HG03095 (cell line): ENCODE results near the gene INPP5A.
"Not testable (repeated sequence)": the region's sequence is repeated elsewhere in the genome, so short reads cannot be mapped to it uniquely, and the experiment has no call there.

Experiments used
- ATAC-seq: cut with Tn5 transposase; IDR thresholded peaks from one replicate; pipeline ENCODE4 v1.9.1; 2021; ENCODE audit warnings: moderate library complexity; ENCODE audit not compliant: unreplicated experiment

Gene INPP5A

GRCh38 chr10:132700156-132701098, 162.8 kb downstream of the INPP5A start:
- no peak for ATAC-seq

DNA sequence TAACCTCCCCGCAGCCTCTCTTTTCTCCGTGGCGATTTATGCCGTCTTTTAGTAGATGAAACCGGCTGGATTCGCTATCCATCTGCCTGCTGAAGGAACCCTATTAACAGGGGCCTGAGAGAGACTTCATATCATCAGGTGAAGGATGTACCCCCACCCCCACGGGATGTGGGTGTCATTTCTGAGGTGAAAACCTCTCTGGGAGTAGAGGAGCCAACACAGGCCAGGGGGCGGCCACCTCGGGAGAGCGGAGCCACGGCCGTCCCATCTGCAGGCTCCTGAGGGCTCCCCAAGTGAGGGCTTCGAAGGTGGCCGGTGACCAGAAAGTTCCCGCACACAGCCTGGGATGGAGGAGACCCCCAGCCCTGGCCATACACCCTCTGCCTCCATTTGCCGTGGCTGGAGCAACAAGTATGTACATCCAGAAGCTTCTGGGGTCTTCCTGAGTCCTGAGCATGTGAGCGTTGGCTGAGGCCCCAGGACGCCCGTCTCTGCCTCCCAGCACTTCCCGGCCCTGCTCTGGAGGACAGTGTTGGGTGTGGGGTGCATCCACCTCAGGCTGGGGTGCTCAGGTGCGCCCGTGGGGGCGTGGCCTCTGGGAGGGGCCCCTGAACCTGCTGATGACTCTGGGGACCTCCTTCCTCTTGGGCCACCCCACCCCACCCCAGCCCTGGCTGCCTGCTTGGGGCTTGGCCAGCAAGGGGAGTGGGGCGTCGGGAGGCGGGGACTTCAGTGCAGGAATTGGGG, 163.7 kb downstream of the INPP5A start:
- no peak for ATAC-seq

DNA sequence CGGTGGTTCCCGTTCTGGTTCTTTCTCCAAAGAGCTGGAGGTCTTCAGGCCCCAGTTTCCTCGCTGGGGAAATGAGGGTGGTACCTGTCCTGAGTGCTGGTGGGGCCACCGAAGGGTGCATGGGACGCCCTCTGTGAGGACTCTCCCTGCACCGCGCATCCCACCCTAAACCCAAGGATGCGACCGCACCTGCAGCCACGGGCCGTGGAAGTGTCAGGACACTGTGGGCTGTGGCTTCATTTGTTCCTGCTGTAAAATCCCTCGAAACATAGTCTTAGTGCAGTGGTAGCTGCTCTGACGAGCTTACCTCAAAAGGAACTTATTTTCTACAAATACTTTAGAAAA, 164.2 kb downstream of the INPP5A start:
- no peak for ATAC-seq

- ATAC-seq, result no peak
These were observed 165.2 kb downstream of the INPP5A start for GRCh38 chr10:132702601-132703418.

- no peak for ATAC-seq
These were observed 165.9 kb downstream of the INPP5A start for GRCh38 chr10:132703419-132704007.

- no peak for ATAC-seq
These were observed 166.6 kb downstream of the INPP5A start for GRCh38 chr10:132704008-132704814.

DNA sequence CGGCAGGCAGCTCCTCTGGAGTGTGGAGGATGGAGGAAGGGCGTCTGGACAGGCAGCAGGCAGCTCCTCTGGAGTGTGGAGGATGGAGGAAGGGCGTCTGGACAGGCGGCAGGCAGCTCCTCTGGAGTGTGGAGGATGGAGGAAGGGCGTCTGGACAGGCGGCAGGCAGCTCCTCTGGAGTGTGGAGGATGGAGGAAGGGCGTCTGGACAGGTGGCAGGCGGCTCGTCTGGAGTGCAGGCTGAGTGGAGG, 167.2 kb downstream of the INPP5A start:
- ATAC-seq, result not testable (repeated sequence)

DNA sequence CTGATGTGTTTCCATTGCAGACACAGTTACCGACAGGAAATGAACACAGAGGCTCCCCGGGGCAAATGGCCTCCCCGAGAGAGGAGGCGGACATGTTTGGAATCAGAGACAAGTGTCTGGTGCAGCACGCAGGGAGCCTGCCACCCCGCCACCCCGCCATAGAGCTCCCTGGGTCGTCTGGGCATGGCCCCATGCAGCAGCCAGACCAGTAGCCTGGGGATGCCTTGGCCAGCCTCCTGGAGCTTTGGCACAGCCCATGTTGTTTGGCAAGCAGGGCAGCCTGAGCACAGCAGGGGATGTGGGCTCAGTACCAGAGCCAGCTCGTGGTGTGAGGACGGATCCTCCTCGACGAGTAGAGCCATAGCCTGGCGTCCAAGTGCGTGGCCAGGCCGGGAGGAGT, 167.6 kb downstream of the INPP5A start:
- no peak for ATAC-seq

DNA sequence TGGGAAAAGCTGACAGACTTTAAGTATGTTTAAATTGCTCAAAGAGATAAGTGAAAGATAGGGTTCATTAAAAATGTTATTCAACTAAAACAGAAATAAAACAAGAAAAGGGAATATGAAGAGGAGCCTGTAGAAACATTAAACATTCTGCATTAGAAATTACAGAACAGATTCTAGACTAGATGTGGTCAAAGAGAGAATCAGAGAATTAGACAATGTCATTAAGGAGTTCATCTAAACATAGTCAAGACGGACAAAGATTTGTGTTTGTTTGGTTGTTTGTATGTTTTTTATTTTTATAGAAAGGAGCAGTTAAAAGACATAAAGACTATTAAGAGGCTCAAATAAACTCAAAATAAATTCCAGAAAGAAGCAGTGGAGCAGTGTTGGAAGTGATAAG, 168.4 kb downstream of the INPP5A start:
- ATAC-seq, result no peak

- no peak for ATAC-seq
These were observed 169.1 kb downstream of the INPP5A start for GRCh38 chr10:132706701-132707100.

DNA sequence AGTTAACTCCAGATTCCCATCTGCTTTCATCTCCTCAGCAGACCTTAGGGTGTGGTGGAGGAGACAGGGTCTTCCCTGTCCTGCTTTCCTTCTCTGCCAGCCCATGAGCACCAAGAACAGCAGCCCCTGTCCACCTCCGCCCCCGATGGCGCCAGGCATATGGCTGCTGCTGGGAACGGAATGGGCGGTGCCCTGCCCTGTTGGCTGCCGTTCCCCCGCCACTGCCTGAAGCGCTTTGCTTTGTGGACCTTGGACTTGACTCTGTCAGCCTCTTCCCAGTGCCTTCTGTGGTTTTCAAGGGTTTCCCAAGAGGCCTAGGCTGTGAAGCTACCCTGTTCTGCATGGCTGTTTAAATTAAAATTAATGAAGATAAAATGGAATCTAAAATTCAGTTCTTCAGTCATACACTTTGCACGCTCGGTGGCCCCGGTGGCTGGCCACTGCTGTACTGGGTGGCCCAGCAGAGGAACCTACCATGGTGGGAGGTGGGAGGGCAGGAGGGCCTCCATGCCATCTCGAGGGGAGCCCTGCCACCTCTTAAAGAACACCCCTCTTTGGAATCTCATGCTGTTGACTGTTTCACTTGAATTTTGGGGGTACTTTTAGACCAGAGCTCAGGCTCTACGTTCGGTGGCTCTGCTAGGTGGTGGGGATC, 169.7 kb downstream of the INPP5A start:
- ATAC-seq, result no peak

DNA sequence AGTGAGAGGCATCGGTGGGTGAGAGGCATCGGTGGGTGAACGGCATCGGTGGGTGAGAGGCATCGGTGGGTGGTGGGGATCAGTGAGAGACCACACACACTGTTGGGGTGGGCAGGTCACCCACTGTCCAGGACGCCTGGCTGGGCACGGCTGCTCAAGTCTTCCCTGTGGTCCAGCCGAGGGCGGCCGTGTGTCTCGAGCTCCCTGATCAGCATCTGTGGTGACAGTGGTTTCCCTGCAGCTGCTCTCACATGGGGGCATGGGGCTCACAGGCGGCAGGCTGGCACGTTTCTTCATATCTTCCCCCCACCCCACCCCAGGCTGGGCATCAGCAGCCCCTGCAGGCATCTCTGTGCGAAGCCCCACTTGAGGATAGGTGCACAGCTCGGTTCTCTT, 170.2 kb downstream of the INPP5A start:
- ATAC-seq, result no peak

GRCh38 chr10:132708441-132708840, 170.9 kb downstream of the INPP5A start:
- ATAC-seq, result no peak

GRCh38 chr10:132708936-132709335, 171.3 kb downstream of the INPP5A start:
- ATAC-seq, result no peak

DNA sequence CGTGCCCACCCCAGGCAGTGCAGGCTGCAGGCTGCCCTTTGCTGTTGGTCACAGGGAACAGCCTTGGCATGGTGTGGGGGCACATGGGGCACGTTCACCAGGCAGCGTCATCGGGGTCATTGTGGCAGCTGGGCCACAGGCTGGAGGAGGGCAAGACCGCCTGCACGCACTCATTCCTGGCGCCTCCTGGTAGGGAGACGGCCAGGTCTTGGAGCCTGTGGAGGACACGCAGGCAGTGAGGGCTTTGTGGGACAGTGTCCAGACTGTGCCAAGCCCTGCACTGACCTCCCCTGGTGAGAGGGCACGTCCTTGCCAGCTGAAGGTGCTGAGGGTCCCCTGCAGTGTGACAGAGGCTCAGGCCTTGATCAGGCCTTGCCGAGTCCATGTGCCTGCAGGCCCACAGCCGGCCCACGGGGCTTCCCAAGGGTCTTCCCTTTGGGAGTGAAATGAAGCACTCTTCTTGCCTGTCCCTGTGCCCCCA, 171.9 kb downstream of the INPP5A start:
- ATAC-seq, result no peak

- no peak for ATAC-seq
These were observed 172.6 kb downstream of the INPP5A start for GRCh38 chr10:132710036-132710686.

DNA sequence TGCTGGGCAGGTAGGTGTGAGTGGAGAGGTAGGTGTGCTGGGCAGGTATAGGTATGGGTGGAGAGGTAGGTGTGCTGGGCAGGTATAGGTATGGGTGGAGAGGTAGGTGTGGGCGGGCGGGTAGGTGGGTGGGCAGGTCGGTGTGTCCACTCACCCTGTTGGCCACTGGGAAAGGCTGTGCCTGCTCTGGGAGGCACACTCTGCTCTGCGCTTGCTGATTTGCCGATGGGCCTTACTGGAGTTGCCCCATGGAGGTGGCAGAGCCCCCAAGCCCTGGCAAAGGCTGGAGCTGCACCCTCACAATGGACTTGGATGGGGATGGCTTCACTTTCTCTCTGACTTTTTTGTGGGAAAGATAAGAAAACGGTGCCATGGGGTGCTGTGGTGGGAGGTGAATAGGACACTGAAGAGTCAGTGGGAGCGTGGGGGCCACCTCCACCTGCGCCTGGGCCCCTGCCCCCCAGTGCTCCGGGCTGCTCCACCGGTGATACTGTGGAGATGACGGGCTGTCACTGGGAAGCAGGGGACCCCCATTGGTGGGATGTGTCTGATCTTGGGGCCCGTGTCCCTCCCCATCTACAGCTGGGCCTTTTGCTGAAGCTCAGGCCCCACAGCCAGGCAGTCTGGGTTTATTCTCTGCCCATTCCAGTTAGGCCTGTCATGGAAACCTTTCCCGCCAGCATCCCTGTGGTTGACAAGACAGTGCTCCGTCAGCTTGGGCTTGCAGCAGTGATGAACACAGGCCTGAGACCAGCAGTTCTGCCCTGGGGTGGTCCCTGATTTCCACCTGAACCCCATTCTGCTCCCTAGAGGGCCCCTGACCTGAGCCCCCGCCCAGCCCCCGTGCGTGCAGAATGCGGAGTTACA, 173.4 kb downstream of the INPP5A start:
- no peak for ATAC-seq

GRCh38 chr10:132711613-132712121, 174.1 kb downstream of the INPP5A start:
- ATAC-seq, result no peak
